Measurements from ENCODE around the gene YTHDC1.

YTHDC1 gene

GRCh38 chr4:68359508-68359907 lies 9.6 kb upstream of the YTHDC1 start:
- no peak for DNase-seq (ENCODE audit: low read depth in 2 of 2, low spot score in 1 of 2)

- no peak for DNase-seq (ENCODE audit: low read depth in 2 of 2, low spot score in 1 of 2)
Measured at GRCh38 chr4:68358988-68359387, 9.1 kb upstream of the YTHDC1 start.

- DNase-seq (ENCODE audit: low read depth in 2 of 2, low spot score in 1 of 2): no peak
Measured at GRCh38 chr4:68352791-68353190, 2.9 kb upstream of the YTHDC1 start.

DNA sequence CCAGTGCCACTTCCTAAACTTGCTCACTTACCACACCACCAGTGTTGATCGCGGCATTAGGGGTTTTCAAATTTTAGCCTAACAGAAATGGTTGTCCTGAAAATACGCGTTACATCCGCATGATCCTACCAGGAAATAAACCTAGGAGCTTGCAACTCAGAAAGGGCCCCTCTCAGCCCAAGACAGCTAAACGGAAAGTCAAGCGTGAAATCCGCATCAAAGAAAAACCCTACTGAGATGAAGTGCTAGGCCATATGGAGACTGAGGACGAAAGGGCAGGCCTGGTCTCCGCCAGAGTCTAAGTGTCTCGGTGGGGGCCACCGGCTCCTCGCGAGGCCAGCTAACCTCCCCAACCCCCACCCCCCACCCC lies 626 bp downstream of the YTHDC1 start:
- no peak for DNase-seq (ENCODE audit: low read depth in 2 of 2, low spot score in 1 of 2)

DNA sequence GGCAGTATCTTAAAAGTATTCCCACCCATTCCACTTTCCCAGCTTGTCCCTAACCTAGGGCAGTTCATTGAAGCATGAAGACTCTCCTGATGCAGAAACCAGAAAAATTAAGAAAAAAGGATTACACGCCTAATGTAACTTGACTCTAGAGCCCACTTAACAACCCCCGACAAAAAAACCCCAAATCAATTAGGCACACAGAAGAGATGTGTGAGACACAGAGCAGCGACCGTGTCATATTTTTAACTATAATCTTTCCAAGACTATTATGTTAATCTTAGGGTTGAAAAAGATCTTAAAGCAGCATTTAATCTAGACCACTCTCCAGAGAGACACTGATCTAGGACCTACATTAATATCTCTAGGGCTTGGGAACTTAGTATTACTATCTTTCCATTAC lies 1.3 kb downstream of the YTHDC1 start:
- no peak for DNase-seq (ENCODE audit: low read depth in 2 of 2, low spot score in 1 of 2)

- DNase-seq (ENCODE audit: low read depth in 2 of 2, low spot score in 1 of 2): no peak
Measured at GRCh38 chr4:68347845-68348244, 2.0 kb downstream of the YTHDC1 start.

GRCh38 chr4:68346461-68346860 lies 3.4 kb downstream of the YTHDC1 start:
- DNase-seq (ENCODE audit: low read depth in 2 of 2, low spot score in 1 of 2): no peak

DNA sequence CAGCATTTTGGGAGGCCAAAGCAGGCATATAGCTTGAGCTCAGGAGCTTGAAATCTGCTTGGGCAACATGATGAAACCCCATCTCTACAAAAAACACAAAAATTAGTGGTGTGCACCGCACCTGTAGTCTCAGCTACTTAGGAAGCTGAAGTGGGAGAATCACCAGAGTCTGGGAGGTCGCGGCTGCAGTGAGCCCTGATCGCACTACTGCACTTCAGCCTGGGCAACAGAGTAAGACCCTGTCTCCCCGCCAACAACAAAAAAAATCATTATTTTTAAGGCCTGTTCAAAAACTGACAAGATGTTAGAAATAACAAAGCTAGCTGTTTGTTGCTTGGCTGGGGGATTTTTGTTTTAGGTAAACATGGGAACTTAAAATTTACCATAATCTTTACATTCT lies 5.1 kb downstream of the YTHDC1 start:
- no peak for DNase-seq (ENCODE audit: low read depth in 2 of 2, low spot score in 1 of 2)

DNA sequence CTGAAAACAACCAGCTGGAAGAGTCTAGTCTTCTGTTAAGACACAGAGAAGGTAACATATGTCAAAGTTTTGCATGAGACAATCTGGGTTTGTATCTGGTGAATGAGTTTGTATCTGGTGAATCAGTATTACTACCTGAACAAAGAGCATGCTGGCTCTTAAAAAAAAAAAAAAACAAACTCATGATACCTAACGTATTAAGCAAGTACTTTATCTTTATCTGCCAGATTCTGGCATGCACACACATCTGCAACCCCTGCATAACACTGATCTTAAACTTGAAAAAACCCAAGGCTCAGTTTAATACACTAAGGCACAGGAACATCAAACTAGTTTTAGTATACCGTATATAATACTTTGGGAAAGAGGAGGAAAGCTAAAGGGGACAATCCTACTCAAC lies 5.8 kb downstream of the YTHDC1 start:
- DNase-seq (ENCODE audit: low read depth in 2 of 2, low spot score in 1 of 2): no peak

DNA sequence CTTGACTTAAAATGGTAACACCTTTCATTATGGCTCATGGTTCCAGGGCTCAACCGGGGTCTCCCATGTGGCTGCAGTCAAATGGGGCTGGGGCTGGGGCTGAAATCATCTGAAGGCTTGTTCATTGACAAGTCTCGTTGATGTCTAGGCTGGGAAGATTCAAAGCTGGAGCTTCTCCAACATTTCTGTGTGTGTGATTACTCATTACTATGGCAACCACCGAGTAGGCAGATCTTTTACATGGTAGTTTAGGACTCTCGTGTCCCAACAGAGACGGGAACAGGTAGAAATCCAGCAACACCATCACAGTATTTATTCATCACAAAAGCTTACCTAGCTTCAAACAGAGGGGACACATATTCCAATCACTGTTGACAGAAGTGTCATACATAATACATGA lies 7.8 kb downstream of the YTHDC1 start:
- DNase-seq (ENCODE audit: low read depth in 2 of 2, low spot score in 1 of 2): no peak

DNA sequence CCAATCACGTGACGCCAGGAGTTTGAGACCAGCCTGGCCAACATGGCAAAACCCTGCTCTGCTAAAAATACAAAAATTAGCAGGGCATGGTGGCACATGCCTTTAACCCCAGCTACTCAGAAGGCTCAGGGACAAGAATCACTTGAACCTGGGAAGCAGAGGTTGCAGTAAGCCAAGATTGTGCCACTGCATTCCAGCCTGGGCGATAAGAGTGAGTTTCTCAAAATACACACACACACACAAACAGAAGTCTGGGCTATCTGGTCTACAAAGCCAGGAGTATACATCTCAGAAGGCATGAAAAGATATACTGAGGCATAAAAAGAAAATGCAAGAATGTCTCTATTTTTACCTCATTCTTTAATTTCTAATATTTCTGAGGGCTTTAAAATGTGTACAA lies 11.3 kb downstream of the YTHDC1 start:
- DNase-seq (ENCODE audit: low read depth in 2 of 2, low spot score in 1 of 2): no peak

DNA sequence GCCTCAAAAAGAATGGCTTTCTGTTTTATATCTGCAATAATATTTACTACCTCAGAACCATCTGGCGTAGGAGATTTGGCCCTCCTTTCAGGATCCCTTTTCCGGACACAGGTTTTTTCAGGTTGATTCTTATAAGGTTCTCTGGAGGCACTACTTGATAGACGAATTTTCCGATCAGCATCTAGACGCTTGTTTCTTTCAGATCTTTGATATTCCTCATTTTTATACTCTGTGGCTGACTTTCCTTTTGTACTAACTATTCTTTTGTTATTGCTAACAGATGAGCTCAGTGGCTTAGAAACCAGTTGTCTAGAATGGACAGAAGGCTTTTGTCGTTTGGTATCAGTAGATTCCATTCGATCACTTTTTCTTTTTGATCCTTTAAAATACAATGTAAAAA lies 12.4 kb downstream of the YTHDC1 start:
- DNase-seq (ENCODE audit: low read depth in 2 of 2, low spot score in 1 of 2): no peak

GRCh38 chr4:68337004-68337403 lies 12.9 kb downstream of the YTHDC1 start:
- DNase-seq (ENCODE audit: low read depth in 2 of 2, low spot score in 1 of 2): no peak

- DNase-seq (ENCODE audit: low read depth in 2 of 2, low spot score in 1 of 2): no peak
Measured at GRCh38 chr4:68336530-68336929, 13.4 kb downstream of the YTHDC1 start.

DNA sequence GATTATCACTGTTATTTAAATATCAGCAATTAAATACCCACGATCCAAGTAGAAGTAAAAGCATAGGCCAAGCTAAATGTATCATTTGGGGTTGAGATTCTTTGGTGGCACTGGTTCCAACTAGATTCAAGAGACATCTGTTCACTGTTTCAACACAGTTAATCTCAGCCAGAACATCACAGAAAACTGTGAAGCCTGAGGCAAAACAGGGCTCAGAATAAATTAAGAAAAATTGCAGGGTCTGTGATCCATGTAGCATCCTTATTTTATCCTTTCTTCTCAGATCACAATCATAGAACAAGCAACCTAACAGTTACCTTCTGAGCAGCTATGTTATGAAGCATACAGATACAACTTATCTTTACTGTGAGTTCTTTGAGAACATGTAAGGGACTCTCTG lies 23.7 kb downstream of the YTHDC1 start:
- no peak for DNase-seq (ENCODE audit: low read depth in 2 of 2, low spot score in 1 of 2)

DNA sequence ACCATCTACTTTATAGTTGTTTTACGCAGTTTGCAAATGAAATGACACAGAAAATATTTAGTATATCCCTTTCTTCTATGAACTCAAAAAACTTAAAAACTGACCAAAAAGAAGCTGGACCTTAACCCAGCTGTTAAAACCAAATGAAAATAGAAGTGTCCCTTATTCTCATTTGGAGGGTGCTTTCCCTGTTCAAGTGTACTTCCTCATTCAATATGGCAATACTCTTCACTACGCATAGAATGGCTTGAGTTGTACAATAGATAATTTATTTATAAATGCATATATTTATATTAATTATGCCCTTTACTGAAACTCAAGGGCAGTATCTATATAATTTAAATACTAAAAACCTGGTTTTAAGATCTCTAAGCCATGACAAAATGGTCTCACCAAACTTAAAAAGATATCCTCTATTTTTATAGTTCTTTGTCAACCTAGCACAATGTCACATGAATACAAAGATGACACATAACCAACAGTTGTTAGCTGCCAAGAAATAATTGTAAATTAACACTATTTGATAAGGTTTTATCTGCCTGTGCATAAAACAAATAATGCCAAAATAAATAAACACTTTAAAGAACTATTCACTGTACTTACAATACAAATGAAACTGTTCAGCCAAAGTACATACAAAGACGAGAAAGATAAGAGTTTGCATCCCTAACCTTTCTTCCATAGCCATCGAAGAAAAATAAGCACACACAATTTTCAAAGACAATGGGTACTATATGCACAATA lies 25.2 kb downstream of the YTHDC1 start:
- no peak for DNase-seq (ENCODE audit: low read depth in 2 of 2, low spot score in 1 of 2)

GRCh38 chr4:68319040-68319439 lies 30.9 kb downstream of the YTHDC1 start:
- DNase-seq (ENCODE audit: low read depth in 2 of 2, low spot score in 1 of 2): no peak

DNA sequence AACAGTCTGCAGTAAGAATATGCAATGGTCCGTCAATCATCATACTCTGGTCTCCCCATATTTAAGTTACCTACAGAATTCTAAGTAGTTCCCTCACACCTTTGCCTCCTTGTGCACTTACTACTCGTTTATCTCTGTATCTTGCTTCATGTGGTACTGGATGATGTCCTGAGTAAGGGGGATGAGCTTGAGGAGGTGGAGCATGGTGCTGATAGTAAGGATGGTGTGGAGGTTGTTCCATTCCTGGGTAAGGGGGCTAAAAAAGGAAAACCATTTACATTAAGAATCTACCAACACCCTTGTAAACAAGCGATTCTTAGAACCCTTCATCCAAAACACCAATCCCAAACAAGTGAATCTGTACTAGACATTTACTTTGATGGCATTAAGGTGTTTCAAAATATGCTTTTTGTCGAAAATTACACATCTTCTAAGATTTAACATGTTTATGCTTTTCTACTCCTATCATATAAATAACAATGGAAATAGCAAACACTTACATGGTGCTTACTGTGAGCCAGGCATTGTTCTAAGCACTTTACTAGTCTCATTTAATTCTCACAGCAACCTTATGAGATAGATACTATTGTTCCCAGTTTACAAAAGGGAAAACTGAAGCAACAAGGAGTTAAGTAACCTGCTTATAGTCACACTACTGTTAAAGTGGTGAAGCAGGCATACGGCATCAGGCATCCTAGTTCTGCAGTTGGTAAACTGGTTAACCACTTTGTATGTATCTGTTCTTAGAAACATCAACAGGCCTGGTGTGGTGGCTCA lies 33.5 kb downstream of the YTHDC1 start:
- DNase-seq (ENCODE audit: low read depth in 2 of 2, low spot score in 1 of 2): no peak

DNA sequence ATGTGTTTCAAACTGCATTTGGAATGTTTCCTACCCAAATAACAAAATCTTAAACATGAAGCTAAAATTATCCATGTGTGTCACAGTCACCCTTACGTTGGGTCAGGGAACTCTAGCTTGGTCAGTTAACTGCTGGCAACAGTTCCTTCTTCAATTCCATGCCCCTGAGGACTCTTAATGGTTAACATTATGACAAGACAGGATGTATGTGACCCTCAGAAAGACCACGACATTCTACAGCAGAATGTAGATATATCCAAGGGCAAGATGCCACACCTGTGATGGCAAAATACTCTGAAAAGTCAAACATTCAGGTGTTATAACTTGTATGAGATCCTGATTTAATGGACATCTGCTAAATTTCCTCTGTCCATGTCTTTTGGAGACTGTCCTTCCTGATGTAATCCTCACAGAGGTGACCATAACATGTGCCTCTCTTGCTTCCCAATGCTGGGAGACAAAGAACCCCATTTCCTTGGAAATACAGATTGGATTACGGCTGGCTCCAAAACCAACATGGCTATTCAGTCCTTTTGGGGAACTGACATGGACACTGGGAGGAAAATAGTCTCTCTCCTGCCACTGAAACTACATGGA lies 39.1 kb downstream of the YTHDC1 start:
- DNase-seq (ENCODE audit: low read depth in 2 of 2, low spot score in 1 of 2): no peak

- DNase-seq (ENCODE audit: low read depth in 2 of 2, low spot score in 1 of 2): no peak
Measured at GRCh38 chr4:68304731-68305130, 45.2 kb downstream of the YTHDC1 start.

GRCh38 chr4:68299492-68300457 lies 50.1 kb downstream of the YTHDC1 start:
- DNase-seq (ENCODE audit: low read depth in 2 of 2, low spot score in 1 of 2): no peak

Data from stimulated activated CD8-positive, alpha-beta memory T cell treated with anti-CD3 and anti-CD28 coated beads, Interleukin-4, amount 100 ng/mL, for 4 hours (primary cell).